Measurements from ENCODE around the gene SMIM7.
"Not testable (repeated sequence)": the region's sequence is repeated elsewhere in the genome, so short reads cannot be mapped to it uniquely, and the experiment has no call there.

The SMIM7 gene

DNA sequence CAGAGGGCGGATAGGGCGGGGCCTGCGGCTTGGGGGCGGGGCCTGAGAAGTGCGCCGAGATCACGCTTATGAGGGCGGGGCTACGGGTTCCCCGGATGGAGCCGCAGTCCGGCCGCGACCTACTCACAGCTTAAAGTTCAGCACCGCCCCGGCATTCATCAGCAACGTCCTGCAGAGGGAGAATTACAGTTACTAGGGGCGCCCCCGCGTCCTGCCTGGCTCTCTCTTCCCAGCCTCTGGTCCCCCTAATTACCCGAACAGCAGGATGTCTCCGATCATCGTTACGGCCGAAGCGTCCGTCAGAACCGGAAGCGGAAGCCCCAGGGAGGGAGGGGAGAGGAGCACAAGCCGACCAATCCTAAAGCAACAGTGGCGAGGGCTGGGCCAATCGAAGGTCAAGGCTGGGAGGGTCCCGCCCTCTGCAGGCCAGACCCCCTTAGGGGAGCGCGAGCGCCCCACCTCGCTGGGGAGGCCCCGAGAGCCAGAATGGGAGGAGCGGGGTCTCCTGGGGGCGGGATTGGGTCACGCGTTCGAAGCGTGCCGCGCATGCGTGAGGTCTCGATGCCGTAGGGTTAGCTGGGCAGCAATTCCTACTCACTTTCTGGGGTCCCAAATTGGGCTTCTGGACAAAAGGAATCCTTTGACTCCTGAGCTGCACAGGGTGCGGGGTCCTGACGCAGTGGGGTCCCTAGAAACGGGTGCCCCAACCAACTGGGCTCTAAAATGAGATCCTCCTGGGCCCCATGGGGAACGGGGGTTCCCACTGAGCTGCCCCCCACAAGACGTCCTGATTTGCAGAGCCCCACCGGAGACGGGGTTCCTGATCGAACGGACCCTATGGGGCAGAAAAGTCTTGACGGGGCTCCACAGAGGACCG, at the start of gene SMIM7:
SMIM7 (minus strand) TSS at position 313 of the 877 bp plus-strand sequence; CDS start at position 279, 34 bp downstream.
- peak; percentile 96 for DNase-seq (ENCODE audit: low read depth)
- H3K4me3 ChIP-seq (ENCODE audit: low read depth, low read length) = peak within 1 kb of the TSS; percentile 75

DNA sequence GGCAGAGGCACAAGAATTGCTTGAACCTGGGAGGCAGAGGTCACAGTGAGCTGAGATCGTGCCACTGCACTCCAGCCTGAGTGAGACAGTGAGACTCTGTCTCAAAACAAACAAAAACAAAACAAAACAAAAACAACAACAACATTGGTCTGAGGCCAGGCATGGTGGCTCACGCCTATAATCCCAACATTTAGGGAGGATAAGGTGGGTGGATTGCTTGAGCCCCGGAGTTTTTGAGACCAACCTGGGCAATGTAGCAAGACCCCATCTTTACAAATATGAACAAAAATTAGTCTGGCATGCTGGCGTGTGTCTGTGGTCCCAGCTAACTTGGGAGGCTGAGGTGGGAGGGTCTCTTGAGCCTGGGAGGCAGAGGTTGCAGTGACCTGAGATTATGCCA, 43.7 kb upstream of the SMIM7 start:
- no peak for DNase-seq (ENCODE audit: low read depth)
- no peak overlapping the region for H3K4me3 ChIP-seq (ENCODE audit: low read depth, low read length)

DNA sequence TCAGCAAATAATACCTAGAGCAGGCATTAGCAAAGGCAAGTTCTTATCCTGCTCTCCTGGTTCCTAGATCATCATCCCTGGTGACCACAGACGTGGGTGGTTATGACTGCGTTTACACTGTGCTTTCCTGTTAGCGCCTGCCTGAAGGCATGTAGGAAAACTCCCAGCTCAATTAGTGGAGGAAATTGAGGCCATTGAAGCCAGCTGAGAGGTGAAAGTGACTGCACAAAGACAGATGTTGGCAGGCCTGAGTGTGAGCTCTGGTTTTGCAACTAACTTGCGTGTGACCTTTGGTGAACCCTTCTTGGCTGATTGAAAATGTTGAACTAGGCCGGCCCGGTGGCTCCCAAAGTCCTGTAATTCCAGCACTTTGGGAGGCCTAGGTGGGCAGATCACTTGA, 42.2 kb upstream of the SMIM7 start:
- no peak overlapping the region for H3K4me3 ChIP-seq (ENCODE audit: low read depth, low read length)
- DNase-seq (ENCODE audit: low read depth) = peak; percentile 39

DNA sequence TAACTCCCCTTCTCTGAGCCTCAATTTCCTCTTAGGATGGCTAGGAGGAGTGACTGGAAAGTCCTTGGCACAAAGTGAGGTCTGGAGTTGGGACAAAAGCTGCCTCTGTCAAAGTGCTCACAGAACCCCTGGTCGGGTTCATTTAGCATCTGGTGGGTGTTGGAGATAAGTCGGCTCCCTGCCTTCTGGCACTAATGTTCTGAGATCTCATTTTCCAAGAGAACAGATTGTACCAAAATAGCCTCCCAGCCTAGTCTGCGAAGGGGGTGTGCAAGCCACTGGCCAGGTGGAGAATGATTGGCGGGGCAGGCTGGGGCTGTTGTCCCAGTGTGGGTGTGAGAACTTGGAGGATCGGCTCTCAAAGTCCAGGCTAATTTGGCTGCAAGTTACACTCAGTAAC, 39.0 kb upstream of the SMIM7 start:
- DNase-seq (ENCODE audit: low read depth) = no peak
- no peak overlapping the region for H3K4me3 ChIP-seq (ENCODE audit: low read depth, low read length)

DNA sequence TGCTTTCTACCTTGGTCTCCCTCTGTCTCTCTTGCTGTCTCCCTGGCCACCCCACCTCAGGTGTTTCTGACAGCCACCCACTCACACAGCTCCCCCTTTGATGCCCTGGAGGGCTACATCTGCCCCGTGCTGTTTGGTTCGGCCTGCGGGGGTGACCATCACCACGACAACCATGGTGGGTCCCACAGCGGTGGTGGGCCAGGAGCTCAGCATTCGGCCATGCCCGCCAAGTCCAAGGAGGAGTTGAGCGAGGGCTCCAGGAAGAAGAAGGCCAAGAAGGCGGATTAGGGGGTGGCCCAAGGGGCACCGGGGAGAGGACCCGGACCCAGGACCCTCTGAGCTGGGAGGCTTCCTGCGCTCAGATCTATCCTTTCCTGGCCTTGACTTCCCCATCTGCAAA, 28.1 kb upstream of the SMIM7 start:
- no peak overlapping the region for H3K4me3 ChIP-seq (ENCODE audit: low read depth, low read length)
- DNase-seq (ENCODE audit: low read depth) = no peak

DNA sequence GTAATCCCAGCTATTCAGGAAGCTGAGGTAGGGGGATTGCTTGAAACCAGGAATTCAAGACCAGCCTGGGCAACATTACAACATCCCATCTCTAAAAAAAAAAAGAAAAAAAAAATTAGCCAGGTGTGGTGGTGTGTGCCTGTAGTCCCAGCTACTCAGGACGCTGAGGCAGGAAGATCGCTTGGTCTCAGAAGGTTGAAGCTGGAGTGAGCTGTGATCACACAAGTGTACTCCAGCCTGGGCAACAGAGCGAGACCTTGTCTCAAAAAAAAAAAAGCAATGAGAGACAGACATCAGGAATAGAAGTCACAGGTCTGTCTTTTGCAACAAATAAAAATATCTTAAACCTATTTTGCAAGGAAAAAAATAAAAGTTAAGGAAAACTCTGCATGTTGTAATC, 24.3 kb upstream of the SMIM7 start:
- H3K4me3 ChIP-seq (ENCODE audit: low read depth, low read length) = no peak overlapping the region
- no peak for DNase-seq (ENCODE audit: low read depth)

DNA sequence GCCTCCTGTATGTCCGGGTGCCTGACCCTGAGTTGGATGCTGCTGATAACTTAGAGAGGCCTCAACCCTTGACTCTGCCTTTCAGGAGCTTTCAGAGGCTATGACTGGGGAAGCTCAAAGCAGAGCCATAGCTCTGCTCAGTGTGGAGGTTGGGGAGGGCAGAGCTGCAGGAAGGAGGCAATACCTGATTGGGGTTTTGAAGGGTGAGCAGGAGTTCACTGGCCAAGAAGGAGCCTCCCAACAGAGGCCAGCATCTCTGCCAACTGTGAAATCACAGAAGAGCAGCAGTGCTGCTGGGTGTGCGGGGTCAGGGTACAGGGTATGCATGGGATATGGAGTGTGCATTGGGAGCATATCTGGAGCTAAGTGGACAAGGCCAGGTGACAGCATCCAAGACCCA, 22.6 kb upstream of the SMIM7 start:
- no peak for DNase-seq (ENCODE audit: low read depth)
- H3K4me3 ChIP-seq (ENCODE audit: low read depth, low read length) = no peak overlapping the region

DNA sequence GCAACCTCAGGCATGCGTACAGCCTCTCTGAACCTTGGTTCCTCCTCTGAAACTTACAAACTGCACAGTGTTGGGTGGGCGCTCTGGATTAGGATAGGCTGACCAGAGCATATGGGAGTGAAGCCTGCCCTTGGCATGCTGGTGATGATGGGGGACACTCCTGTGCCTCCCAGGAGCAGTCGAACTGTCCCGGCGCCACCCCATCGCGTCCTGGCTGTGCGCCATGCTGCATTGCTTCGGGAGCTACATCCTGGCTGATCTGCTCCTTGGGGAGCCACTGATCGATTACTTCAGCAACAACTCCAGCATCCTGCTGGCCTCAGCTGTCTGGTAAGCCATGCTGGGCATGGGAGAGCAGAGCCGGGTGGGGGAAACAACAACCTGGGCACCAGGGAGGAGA, 19.9 kb upstream of the SMIM7 start:
- DNase-seq (ENCODE audit: low read depth) = no peak
- H3K4me3 ChIP-seq (ENCODE audit: low read depth, low read length) = no peak overlapping the region

DNA sequence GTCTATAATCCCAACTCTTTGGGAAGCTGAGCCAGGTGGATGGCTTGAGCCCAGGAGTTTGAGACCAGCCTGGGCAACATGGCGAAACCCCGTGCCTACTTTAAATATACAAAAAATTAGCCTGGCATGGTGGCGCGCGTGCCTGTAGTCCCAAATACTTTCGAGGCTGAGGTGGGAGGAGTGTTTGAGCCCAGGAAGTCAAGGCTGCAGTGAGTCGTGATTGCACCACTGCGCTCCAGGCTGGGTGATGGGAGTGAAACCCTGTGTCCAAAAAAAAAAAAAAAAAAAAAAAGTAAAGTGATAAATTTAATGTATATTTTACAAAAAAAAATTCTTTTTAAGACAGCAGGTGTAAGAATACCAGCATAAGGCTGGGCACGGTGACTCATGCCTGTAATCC, 18.6 kb upstream of the SMIM7 start:
- no peak overlapping the region for H3K4me3 ChIP-seq (ENCODE audit: low read depth, low read length)
- DNase-seq (ENCODE audit: low read depth) = no peak

DNA sequence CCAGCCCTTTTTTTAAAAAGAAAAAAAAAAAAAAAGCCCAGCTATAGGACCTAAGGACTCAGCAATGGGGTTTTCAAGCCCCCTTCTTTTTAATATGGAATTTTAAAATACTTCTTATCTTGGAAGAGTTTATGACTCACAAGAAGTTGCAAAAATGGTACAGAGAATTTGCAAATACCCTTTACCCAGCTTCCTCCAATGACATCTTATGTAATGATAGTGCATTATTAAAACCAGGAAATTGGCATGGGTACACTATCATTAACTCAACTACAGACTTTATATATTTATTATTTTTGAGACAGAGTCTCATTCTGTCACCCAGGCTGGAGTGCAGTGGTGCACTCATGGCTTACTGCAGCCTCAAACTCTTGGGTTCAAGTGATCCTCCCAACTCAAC, 17.1 kb upstream of the SMIM7 start:
- H3K4me3 ChIP-seq (ENCODE audit: low read depth, low read length) = no peak overlapping the region
- no peak for DNase-seq (ENCODE audit: low read depth)

DNA sequence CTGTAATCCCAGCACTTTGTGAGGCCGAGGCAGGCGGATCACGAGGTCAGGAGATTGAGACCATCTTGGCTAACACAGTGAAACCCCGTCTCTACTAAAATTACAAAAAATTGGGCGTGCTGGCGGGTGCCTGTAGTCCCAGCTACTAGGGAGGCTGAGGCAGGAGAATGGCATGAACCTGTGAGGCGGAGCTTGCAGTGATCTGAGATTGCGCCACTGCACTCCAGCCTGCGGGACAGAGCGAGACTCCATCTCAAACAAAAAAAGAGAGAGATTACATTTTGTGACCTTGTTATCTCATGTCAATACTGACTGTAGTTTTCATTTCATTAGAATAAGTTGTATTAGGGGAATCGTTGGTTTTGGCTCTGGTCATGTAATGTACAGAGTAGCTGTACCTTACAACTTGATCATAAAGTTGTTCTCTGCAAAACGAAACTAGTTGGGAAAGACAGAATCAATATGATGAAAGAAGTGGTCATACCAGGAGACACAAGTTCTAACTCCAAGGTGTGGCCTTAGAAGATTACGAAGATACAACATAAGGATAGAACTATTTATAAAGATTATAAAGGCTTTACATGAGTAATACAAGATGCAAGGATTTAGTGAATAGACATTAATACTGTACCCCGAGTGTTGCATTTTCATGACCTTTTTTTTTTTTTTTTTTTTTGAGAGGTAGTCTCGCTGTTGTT, 16.3 kb upstream of the SMIM7 start:
- no peak for DNase-seq (ENCODE audit: low read depth)
- H3K4me3 ChIP-seq (ENCODE audit: low read depth, low read length) = no peak overlapping the region

DNA sequence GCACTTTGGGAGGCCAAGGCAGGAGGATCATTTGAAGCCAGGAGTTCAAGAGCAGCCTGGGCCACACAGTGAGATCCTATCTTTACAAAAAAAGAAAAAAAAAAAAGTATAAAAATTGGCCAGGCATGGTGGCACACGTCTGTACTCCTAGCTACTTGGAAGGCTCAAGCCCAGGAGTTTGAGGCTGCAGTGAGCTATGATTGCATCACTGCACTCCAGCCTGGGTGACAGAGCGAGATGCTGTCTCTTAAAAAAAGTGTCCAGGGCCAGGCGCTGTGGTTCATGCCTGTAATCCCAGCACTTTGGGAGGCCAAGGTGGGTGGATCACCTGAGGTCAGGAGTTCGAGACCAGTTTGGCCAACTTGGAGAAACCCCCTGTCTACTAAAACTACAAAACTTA, 13.9 kb upstream of the SMIM7 start:
- not testable (repeated sequence) for DNase-seq (ENCODE audit: low read depth); H3K4me3 ChIP-seq (ENCODE audit: low read depth, low read length)

DNA sequence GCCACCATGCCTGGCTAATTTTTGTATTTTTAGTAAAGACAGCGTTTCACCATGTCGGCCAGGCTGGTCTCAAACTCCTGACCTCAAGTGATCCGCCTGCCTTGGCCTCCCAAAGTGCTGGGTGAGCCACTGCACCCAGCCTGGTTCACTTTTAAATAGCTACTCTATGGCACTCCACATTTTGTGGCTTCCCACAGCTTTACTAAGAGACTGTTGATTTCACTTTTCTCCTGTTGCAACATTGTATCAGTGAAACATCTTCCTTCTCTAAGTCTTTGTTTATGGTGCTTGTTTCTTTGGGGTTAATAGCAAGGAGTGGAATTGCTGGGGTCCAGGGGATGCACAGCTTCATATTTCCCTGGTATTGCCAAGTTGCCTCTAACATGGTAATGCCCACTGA, 13.3 kb upstream of the SMIM7 start:
- no peak for DNase-seq (ENCODE audit: low read depth)
- H3K4me3 ChIP-seq (ENCODE audit: low read depth, low read length) = no peak overlapping the region

DNA sequence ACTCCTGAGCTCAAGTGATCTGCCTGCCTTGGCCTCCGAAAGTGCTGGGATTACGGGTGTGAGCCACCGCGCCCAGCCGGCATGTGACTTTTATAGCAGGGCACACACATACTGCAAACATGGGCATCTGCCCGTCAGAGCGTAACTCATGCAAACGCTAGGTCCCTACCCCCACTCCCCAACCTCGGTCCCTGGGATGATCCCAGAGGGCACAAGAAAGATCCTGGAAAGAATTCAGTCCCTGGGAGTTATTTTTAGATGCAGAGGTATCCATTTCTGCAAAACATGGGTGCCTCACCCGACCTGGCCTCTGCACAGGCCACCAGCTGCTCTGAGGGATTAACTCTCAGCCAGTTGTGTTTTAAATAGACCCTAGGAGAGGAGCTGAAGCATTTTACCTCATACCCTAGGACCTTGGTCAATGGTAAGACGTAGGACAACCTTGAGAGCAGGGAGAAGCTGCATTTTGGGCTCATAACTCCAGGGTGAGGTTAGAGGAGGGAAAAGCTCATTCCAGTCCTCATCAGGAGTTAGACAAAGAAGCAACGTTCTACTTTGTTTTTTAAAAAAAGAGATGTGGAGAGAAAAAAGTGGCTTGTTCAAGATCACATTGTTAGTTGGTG, 11.8 kb upstream of the SMIM7 start:
- DNase-seq (ENCODE audit: low read depth) = no peak
- H3K4me3 ChIP-seq (ENCODE audit: low read depth, low read length) = no peak overlapping the region

DNA sequence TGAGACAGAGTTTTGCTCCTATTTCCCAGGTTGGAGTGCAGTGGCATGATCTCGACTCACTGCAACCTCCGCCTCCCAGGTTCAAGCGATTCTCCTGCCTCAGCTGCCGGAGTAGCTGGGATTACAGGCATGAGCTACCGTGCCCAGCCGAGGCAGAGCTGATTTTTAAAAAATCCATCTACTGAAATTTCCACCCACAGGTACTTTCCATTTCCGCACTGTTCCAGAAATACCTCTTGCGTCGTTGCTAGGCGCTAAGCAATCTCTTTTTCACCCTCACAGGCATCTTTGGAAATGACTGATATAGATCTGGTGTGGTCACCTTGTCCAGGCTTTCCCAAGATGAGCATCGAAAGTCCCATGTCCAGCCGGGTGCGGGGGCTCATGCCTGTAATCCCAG, 10.3 kb upstream of the SMIM7 start:
- H3K4me3 ChIP-seq (ENCODE audit: low read depth, low read length) = no peak overlapping the region
- no peak for DNase-seq (ENCODE audit: low read depth)

DNA sequence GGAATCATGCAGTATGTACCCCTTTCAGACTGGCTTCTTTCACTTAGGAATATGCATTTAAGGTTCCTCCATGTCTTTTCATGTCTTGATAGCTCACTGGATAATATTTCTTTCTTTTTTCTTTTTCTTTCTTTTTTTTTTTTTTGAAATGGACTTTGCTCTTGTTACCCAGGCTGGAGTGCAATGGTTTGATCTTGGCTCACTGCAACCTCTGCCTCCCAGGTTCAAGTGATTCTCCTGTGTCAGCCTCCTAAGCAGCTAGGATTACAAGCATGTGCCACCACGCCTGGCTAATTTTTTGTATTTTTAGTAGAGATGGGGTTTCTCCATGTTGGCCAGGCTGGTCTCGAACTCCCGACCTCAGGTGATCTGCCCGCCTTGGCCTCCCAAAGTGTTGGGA, 8.8 kb upstream of the SMIM7 start:
- H3K4me3 ChIP-seq (ENCODE audit: low read depth, low read length); DNase-seq (ENCODE audit: low read depth): not testable (repeated sequence)

DNA sequence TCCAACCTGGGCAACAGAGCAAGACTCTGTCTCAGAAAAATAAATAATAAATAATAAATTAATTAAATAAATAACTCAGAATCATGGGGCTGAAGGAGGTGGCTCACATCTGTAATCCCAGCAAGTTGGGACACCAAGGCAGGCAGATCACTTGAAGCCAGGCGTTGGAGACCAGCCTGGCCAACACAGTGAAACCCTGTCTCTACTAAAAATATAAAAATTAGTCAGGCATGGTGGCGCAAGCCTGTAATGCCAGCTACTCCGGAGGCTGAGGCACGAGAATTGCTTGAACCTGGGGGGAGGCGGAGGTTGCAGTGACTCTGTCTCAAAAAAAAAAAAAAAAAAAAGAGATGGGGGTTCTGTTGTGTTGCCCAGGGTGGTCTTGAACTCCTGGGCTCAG, 8.2 kb upstream of the SMIM7 start:
- H3K4me3 ChIP-seq (ENCODE audit: low read depth, low read length) = no peak overlapping the region

DNA sequence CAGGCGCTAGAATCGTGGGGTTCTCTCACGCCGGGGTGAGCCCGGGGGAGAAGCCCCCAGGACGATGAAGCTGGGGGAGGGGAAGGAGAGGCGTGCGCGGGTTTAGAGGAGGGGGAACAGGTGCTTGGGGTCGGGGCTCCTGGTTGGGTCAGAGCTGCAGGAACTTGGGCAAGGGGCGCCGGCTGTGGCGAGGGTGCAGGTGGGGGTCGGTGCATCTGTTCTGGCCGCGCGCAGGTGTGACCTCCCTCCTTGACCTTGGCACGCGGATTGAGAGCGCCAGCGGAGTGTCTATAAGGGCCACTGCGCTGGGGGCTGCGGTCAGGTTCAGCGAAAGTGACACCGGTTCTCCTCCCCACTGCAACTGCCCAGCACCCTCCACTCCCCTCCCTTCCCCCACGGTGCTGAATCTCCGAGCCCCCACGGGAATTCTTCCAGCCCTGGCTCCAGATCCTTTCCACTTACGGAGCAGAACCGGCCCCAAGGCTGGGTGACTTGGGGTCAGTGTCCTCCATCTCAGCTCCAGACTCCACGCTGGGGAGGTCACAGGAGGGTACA, 1.6 kb upstream of the SMIM7 start:
- no peak for DNase-seq (ENCODE audit: low read depth)
- peak overlapping the region; percentile 75 for H3K4me3 ChIP-seq (ENCODE audit: low read depth, low read length)

More for the DNA sequence above, 8.2 kb upstream of the SMIM7 start:
- DNase-seq (ENCODE audit: low read depth) = no peak

DNA sequence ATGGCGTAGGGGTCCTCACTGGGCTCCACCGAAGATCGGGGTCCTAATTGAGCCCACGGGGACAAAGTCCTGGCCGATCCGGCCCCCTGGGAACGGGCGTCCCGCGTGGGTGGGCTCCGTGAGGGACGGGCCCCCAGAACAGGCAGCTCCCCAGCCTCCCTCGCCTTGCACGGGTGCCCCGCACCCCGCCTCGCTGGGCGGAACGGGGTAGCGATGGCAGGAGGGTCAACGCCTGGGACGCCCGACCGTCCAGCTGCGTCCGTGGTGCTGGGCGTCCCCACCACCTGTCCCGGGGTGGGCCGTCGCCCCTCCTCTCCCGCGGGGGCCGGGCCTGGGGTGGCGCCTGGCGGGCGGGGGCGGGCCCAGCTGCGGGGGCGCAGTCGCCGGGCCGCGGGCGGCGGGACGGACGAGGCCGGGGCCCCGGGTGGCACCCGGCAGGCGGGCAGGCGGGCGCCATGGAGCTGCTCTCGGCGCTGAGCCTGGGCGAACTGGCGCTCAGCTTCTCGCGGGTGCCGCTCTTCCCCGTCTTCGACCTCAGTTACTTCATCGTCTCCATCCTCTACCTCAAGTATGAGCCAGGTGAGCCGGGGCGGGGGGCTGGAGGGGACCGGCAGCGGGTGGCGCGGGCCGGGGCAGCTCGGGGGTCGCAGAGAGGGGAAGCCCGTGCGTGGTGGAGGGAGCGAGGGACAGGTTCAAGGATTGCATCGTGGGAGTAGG, 977 bp upstream of the SMIM7 start, which contains the start of gene TMEM38A:
TMEM38A (plus strand) TSS at position 377 of the 717 bp plus-strand sequence; CDS start at position 456, 79 bp downstream.
- no peak for DNase-seq (ENCODE audit: low read depth)
- H3K4me3 ChIP-seq (ENCODE audit: low read depth, low read length) = peak within 1 kb of the TSS; percentile 75

Measured in skeletal muscle cell (primary cell).